ENCODE data around the gene DSCAML1. TPM values are rescaled to one million over a fixed set of nuclear protein-coding genes. Genes with fewer than 3 reads are reported as not detected.

Gene DSCAML1
- total RNA-seq, 1 donor from 2014 or later: 0.09 TPM

- TF ChIP-seq, protein P1, sequence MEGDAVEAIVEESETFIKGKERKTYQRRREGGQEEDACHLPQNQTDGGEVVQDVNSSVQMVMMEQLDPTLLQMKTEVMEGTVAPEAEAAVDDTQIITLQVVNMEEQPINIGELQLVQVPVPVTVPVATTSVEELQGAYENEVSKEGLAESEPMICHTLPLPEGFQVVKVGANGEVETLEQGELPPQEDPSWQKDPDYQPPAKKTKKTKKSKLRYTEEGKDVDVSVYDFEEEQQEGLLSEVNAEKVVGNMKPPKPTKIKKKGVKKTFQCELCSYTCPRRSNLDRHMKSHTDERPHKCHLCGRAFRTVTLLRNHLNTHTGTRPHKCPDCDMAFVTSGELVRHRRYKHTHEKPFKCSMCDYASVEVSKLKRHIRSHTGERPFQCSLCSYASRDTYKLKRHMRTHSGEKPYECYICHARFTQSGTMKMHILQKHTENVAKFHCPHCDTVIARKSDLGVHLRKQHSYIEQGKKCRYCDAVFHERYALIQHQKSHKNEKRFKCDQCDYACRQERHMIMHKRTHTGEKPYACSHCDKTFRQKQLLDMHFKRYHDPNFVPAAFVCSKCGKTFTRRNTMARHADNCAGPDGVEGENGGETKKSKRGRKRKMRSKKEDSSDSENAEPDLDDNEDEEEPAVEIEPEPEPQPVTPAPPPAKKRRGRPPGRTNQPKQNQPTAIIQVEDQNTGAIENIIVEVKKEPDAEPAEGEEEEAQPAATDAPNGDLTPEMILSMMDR (conservative IDR thresholded peaks at IDR 0.05): no peak
- no peak overlapping the region for H3K4me3 Mint-ChIP-seq
- no peaks in the 10 kb centered on the region for H3K4me1 Mint-ChIP-seq
- no peak for DNase-seq (ENCODE audit: low read depth, low spot score)
- no peak overlapping the region for H3K27ac Mint-ChIP-seq (ENCODE audit: unreplicated experiment)
- H3K9me3 Mint-ChIP-seq: no peaks in the 10 kb centered on the region
- H3K27me3 Mint-ChIP-seq (ENCODE audit: low read depth): peaks cover 3% of the 10 kb centered on the region
- H3K36me3 Mint-ChIP-seq (ENCODE audit: low read depth): no peaks in the 10 kb centered on the region
Measured at GRCh38 chr11:117421476-117421875, 375.5 kb downstream of the DSCAML1 start.

- DNase-seq (ENCODE audit: low read depth, low spot score): no peak
- no peaks in the 10 kb centered on the region for H3K36me3 Mint-ChIP-seq (ENCODE audit: low read depth)
- H3K27ac Mint-ChIP-seq (ENCODE audit: unreplicated experiment): no peak overlapping the region
- H3K4me1 Mint-ChIP-seq: no peaks in the 10 kb centered on the region
- no peaks in the 10 kb centered on the region for H3K9me3 Mint-ChIP-seq
- H3K27me3 Mint-ChIP-seq (ENCODE audit: low read depth): peaks cover 3% of the 10 kb centered on the region
- H3K4me3 Mint-ChIP-seq: no peak overlapping the region
- TF ChIP-seq, protein P1 (conservative IDR thresholded peaks at IDR 0.05): no peak
Measured at GRCh38 chr11:117421041-117421440, 376.0 kb downstream of the DSCAML1 start.

- no peak for DNase-seq (ENCODE audit: low read depth, low spot score)
- Mint-ChIP-seq H3K4me1 (no peaks in the 10 kb centered on the region), H3K36me3 (ENCODE audit: low read depth) (no peaks in the 10 kb centered on the region), H3K27ac (ENCODE audit: unreplicated experiment) (no peak overlapping the region), H3K27me3 (ENCODE audit: low read depth) (peaks cover 3% of the 10 kb centered on the region), H3K9me3 (no peaks in the 10 kb centered on the region), H3K4me3 (no peak overlapping the region)
- TF ChIP-seq, protein P1 (conservative IDR thresholded peaks at IDR 0.05): no peak
Measured at GRCh38 chr11:117420598-117420997, 376.4 kb downstream of the DSCAML1 start.

GRCh38 chr11:117420143-117420485, 376.9 kb downstream of the DSCAML1 start:
- no peak overlapping the region for H3K27ac Mint-ChIP-seq (ENCODE audit: unreplicated experiment)
- TF ChIP-seq, protein P1 (conservative IDR thresholded peaks at IDR 0.05): no peak
- DNase-seq (ENCODE audit: low read depth, low spot score): no peak
- H3K27me3 Mint-ChIP-seq (ENCODE audit: low read depth): peaks cover 3% of the 10 kb centered on the region
- no peak overlapping the region for H3K4me3 Mint-ChIP-seq
- H3K36me3 Mint-ChIP-seq (ENCODE audit: low read depth): no peaks in the 10 kb centered on the region
- H3K9me3 Mint-ChIP-seq: no peaks in the 10 kb centered on the region
- peaks cover 5% of the 10 kb centered on the region for H3K4me1 Mint-ChIP-seq

- TF ChIP-seq, protein P1 (conservative IDR thresholded peaks at IDR 0.05): no peak
- H3K9me3 Mint-ChIP-seq: no peaks in the 10 kb centered on the region
Measured at GRCh38 chr11:117419482-117420142, 377.4 kb downstream of the DSCAML1 start.

More at GRCh38 chr11:117419482-117420142, 377.4 kb downstream of the DSCAML1 start:
- no peak for DNase-seq (ENCODE audit: low read depth, low spot score)
- no peak overlapping the region for H3K4me3 Mint-ChIP-seq
- H3K36me3 Mint-ChIP-seq (ENCODE audit: low read depth): no peaks in the 10 kb centered on the region
- no peak overlapping the region for H3K27ac Mint-ChIP-seq (ENCODE audit: unreplicated experiment)
- peaks cover 5% of the 10 kb centered on the region for H3K4me1 Mint-ChIP-seq
- peaks cover under 1% of the 10 kb centered on the region for H3K27me3 Mint-ChIP-seq (ENCODE audit: low read depth)

Data from neural crest cell (in vitro differentiated cells).